IMR-90 (cell line): ENCODE results near the gene GCSH. TPM values are rescaled to one million over a fixed set of nuclear protein-coding genes. Genes with fewer than 3 reads are reported as not detected.

Experiments used
- ATAC-seq: fragments of 200-7000 bp; cut with Tn5 transposase; 2 replicates; pipeline ENCODE4 v1.9.1; 2020; ENCODE audit warnings: low read depth, mild to moderate bottlenecking, moderate library complexity
- BruUV-seq: library from RNA; stranded (reverse); fragments of 400-500 nt; replicated peaks from 2 replicates; lab custom pipeline; 2021; lab: Mats Ljungman, UMichigan
- CTCF ChIA-PET: fragments of 300-600 bp; formaldehyde crosslinking; extraction: SDS; loops from one replicate; lab custom pipeline; 2021; ENCODE audit warnings: antibody characterized with exemption; lab: Yijun Ruan, JAX
- POLR2A ChIA-PET: fragments of 300-600 bp; sonication (Branson Sonifier 250); formaldehyde crosslinking; loops from one replicate; lab custom pipeline; 2022; ENCODE audit warnings: antibody characterized with exemption; ENCODE audit not compliant: unreplicated experiment; lab: Charles Lee
- DNase-seq: peaks from one replicate; pipeline ENCODE4 v3.0.0; 2013
- H2AFZ ChIP-seq: replicated peaks from 2 replicates; pipeline ENCODE3; 2013; ENCODE audit warnings: low read length, mild to moderate bottlenecking; ENCODE audit not compliant: poor library complexity
- H2AK5ac ChIP-seq: 2 replicates; pipeline ENCODE4 v1.6.1; 2013; ENCODE audit warnings: low read depth, low read length, inconsistent platforms
- H2AK9ac ChIP-seq: replicated peaks from 2 replicates; pipeline ENCODE3; 2013; ENCODE audit warnings: mild to moderate bottlenecking, low read depth, low read length, moderate library complexity; ENCODE audit not compliant: poor library complexity
- H2BK120ac ChIP-seq: 2 replicates; pipeline ENCODE4 v1.6.1; 2013; ENCODE audit warnings: low read depth, low read length, inconsistent platforms
- H2BK15ac ChIP-seq: 3 replicates; pipeline ENCODE4 v1.6.1; 2013; ENCODE audit warnings: low read depth, low read length, inconsistent platforms
- H2BK20ac ChIP-seq: 2 replicates; pipeline ENCODE4 v1.6.1; 2013; ENCODE audit warnings: low read depth, mild to moderate bottlenecking, inconsistent platforms, low read length, moderate library complexity
- H2BK5ac ChIP-seq: 2 replicates; pipeline ENCODE4 v1.6.1; 2013; ENCODE audit warnings: mild to moderate bottlenecking, low read depth, low read length, inconsistent platforms; ENCODE audit not compliant: poor library complexity, severe bottlenecking
- H3K14ac ChIP-seq: replicated peaks from 2 replicates; pipeline ENCODE4 v1.6.1; 2013; ENCODE audit warnings: low read depth, low read length, inconsistent platforms
- H3K18ac ChIP-seq: 2 replicates; pipeline ENCODE4 v1.6.1; 2013; ENCODE audit warnings: low read depth, low read length, control low read depth
- H3K23ac ChIP-seq: 2 replicates; pipeline ENCODE4 v1.6.1; 2013; ENCODE audit warnings: low read depth, low read length, inconsistent platforms
- H3K27ac ChIP-seq: 2 replicates; pipeline ENCODE4 v1.5.1; 2013; ENCODE audit warnings: mild to moderate bottlenecking, control low read depth, low read length; ENCODE audit not compliant: insufficient read depth
- H3K27me3 ChIP-seq: 2 replicates; pipeline ENCODE4 v1.6.1; 2013; ENCODE audit warnings: low read length; ENCODE audit not compliant: control insufficient read depth, insufficient read depth
- H3K36me3 ChIP-seq: 2 replicates; pipeline ENCODE4 v1.6.1; 2013; ENCODE audit warnings: low read length, mixed read lengths; ENCODE audit not compliant: control insufficient read depth, insufficient read depth
- H3K4ac ChIP-seq: 2 replicates; pipeline ENCODE4 v1.6.1; 2013; ENCODE audit warnings: low read depth, low read length, inconsistent platforms
- H3K4me1 ChIP-seq: 2 replicates; pipeline ENCODE4 v1.6.1; 2013; ENCODE audit warnings: low read length, mixed read lengths; ENCODE audit not compliant: control insufficient read depth, insufficient read depth
- H3K4me2 ChIP-seq: 2 replicates; pipeline ENCODE4 v1.6.1; 2013; ENCODE audit warnings: low read depth, mild to moderate bottlenecking, control low read depth, low read length, moderate library complexity
- H3K4me3 ChIP-seq: 2 replicates; pipeline ENCODE4 v1.5.1; 2013; ENCODE audit warnings: low read depth, mild to moderate bottlenecking, control low read depth, low read length, moderate library complexity; ENCODE audit not compliant: insufficient read depth
- H3K56ac ChIP-seq: 2 replicates; pipeline ENCODE4 v1.6.1; 2013; ENCODE audit warnings: low read length, inconsistent platforms; ENCODE audit not compliant: insufficient read depth; ENCODE audit errors: extremely low read depth
- H3K79me1 ChIP-seq, 2 experiments: 2 replicates each; pipeline ENCODE4 v1.6.1; 2013; ENCODE audit warnings: low read length in 2 of 2, inconsistent platforms in 1 of 2, low read depth in 1 of 2
- H3K9ac ChIP-seq: 2 replicates; pipeline ENCODE4 v1.6.1; 2013; ENCODE audit warnings: low read depth, low read length, control low read depth
- H3K9me1 ChIP-seq: 2 replicates; pipeline ENCODE4 v1.6.1; 2013; ENCODE audit warnings: low read length, inconsistent platforms; ENCODE audit not compliant: insufficient read depth
- H3K9me3 ChIP-seq: 2 replicates; pipeline ENCODE4 v1.6.1; 2013; ENCODE audit warnings: low read length; ENCODE audit not compliant: control insufficient read depth, insufficient read depth
- H4K20me1 ChIP-seq: 2 replicates; pipeline ENCODE4 v1.6.1; 2013; ENCODE audit warnings: low read length, inconsistent platforms; ENCODE audit not compliant: insufficient read depth
- H4K5ac ChIP-seq: 2 replicates; pipeline ENCODE4 v1.6.1; 2013; ENCODE audit warnings: mild to moderate bottlenecking, low read depth, low read length, control low read depth
- H4K8ac ChIP-seq, 2 experiments: 2 replicates each; pipeline ENCODE4 v1.6.1; 2013; ENCODE audit warnings: low read depth in 2 of 2, low read length in 2 of 2, control low read depth in 1 of 2, inconsistent platforms in 1 of 2
- H4K91ac ChIP-seq: 2 replicates; pipeline ENCODE4 v1.6.1; 2013; ENCODE audit warnings: low read depth, low read length, inconsistent platforms; ENCODE audit not compliant: insufficient read depth
- POLR2A ChIP-seq: IDR thresholded peaks from 2 replicates; pipeline ENCODE4 v1.6.1; 2012; ENCODE audit warnings: mild to moderate bottlenecking, low read depth, low read length
- WGBS, 2 experiments: methylation state at CpG; one replicate each; pipeline versions ENCODE4 v1.1.5 to v1.1.7; 2013; ENCODE audit warnings: missing lambda C conversion rate in 2 of 2; ENCODE audit not compliant: insufficient read length in 1 of 2; ENCODE audit errors: extremely low coverage in 2 of 2; 5-methylcytosine and 5-hydroxymethylcytosine counted together
- dilution Hi-C: fragments of 300-500 bp; cut with HindIII; formaldehyde crosslinking; loops from one replicate; pipeline ENCODE4 v1.14.3; 2018; ENCODE audit warnings: low sequenced_read_pairs; ENCODE audit not compliant: unreplicated experiment
- in situ Hi-C: fragments of 300-500 bp; cut with MboI; formaldehyde crosslinking; loops from 3 replicates; pipeline ENCODE4 v1.14.3; 2019; ENCODE audit warnings: low sequenced_read_pairs, inconsistent platforms, mixed read lengths
- intact Hi-C: fragments of 100-400 bp; cut with micrococcal nuclease; formaldehyde crosslinking; loops from 2 replicates; pipeline ENCODE4 v1.10.0; 2022
- polyA plus RNA-seq, 3 experiments: library from polyadenylated mRNA; depleted of rRNA; stranded (reverse); fragments of >200 nt; gene quantifications; 2 replicates each; pipeline ENCODE4 v1.2.3, GENCODE V29; 2012; ENCODE audit warnings: low replicate concordance in 1 of 3
- total RNA-seq: library from RNA; depleted of rRNA; stranded (reverse); fragments of >200 nt; gene quantifications from 2 replicates; pipeline ENCODE4 v1.2.3, GENCODE V29; 2012

GCSH gene
- total and polyA plus RNA-seq, 2 of the 4 experiments (the other 2 are of a cell fraction): 9.3 to 21.2 TPM

DNA sequence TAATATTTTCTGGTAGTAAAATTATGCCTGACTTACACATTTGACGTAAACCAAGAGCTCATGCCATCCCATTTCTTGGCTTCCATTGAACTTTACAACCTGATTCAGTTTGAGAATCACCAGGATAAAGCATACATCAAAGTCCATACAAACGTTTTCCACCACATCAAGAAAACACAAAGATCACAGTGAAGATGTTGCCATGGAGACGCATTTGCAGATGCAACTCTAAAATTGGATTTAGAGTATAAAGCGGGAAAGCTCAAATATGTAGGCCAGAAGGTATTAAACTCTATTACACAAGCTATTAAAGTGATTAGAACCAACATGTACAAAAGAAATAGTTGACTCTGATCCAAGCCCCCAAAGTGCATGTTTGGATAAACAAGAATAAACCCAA lies 29.5 kb downstream of the GCSH start:
- Histone ChIP-seq H2BK15ac (no peak overlapping the region), H3K4me2 (no peak overlapping the region), H4K91ac (no peak overlapping the region), H2BK20ac (no peak overlapping the region), H3K14ac (no peak overlapping the region), H3K23ac (no peak overlapping the region), H3K9ac (no peak overlapping the region), H3K36me3 (no peaks in the 10 kb centered on the region), H2BK5ac (no peak overlapping the region), H4K5ac (no peak overlapping the region), H4K20me1 (no peaks in the 10 kb centered on the region), H2AFZ (no peak overlapping the region), H3K27me3 (no peaks in the 10 kb centered on the region), H4K8ac (no peak overlapping the region), H2AK5ac (no peak overlapping the region), H3K9me3 (no peaks in the 10 kb centered on the region), H2AK9ac (no peak overlapping the region), H3K4me3 (no peak overlapping the region), H3K18ac (no peak overlapping the region), H3K9me1 (0 out of 2 replicates have a peak, but pooled peaks cover under 1% of the 10 kb centered on the region), H3K4ac (no peak overlapping the region), H3K56ac (no peak overlapping the region), H3K79me1 (no peaks in the 10 kb centered on the region), H2BK120ac (no peak overlapping the region), H3K4me1 (no peaks in the 10 kb centered on the region), H3K27ac (no peak overlapping the region)
- intact Hi-C loops: no loop called here
- dilution Hi-C loops: no loop called here
- TF ChIP-seq POLR2A: no peak
- CTCF ChIA-PET: no interaction called here
- POLR2A ChIA-PET: interaction anchor here (1.2 kb wide), 1 partner anchor 10 kb away, joined by 3 read pairs; the partner anchor contains the start of gene C16orf46
- ATAC-seq (no peak), DNase-seq (no peak)
- no CpG with 5 or more reads among the region's 4 CpGs for WGBS, 2 experiments
- BruUV-seq: no TSS peak
- in situ Hi-C loops: no loop called here
